GM21515 (cell line): Measurements from ENCODE around the gene PTPRO.

Experiments used
- ATAC-seq: cut with Tn5 transposase; IDR thresholded peaks from one replicate; pipeline ENCODE4 v1.9.1; 2021; ENCODE audit not compliant: unreplicated experiment

Gene PTPRO

GRCh38 chr12:15550793-15551192 lies 228.5 kb downstream of the PTPRO start:
- ATAC-seq: no peak

GRCh38 chr12:15555446-15555845 lies 233.1 kb downstream of the PTPRO start:
- ATAC-seq: no peak

DNA sequence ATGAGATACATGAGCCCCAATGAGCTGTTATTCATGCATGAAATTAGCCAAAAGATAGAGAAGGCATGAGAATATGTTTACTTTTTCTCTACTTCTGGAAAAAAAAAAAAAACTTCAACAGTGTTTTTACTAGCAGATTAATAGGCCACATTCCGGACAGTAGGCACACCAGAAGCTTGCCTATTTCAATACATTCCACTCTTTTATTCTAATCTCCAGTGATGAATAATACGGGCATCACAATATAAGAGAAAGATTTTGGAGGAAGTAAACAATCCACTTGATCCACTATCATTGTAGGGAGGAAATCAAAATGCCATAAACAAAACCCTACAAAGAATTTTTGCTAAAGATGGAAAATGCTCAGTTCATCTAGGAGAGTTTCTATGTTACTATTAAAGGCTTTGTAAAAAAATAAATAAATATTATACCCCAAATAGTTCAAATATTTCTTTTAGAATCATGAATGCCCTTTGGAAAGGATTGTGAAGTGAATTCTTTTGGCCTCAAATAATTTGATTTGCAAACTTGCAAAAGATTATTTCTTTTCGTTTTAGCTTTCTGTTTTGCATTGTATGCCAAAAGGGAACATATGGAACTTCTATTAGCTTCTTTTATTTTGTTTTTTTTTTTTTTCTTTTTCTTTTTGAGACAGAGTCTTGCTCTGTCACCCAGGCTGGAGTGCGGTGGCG lies 234.2 kb downstream of the PTPRO start:
- ATAC-seq: no peak

GRCh38 chr12:15558915-15559528 lies 236.7 kb downstream of the PTPRO start:
- ATAC-seq: no peak

DNA sequence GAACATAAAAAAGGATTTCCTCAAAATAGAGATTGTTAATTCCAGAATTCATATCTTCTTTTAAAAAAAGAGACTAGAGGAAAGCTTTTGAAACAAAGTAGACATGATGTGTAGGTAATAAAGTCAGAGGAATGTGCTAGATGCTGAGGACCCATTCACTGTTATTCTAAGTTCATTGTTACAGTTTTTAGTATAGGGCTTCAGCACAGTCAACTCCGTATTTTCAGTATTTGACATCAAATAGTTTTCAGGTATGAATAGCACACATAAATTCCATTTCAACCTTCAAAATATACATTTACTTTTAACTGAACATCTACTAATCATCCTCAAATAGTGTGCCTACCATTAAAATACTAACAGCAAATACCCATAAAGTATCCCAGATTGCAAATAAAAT lies 239.1 kb downstream of the PTPRO start:
- ATAC-seq: no peak

DNA sequence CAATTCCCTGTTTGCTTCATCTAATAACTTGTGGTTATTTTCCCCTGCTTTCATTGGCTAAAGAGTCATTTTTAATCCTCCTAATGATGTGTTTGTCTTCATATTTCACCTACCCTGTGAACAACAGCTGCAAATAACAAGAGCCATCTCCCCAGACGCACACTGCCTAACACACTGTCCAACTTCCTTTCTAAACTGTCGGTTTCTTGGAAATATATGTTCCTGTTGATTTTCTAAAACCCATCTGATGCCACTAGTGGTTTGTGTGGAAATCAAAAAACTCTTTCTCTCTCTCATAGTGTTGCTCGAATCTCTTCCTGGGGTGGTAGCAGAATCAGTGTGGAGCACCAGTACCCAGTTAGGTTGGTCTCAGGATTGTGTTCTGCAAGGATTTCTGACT lies 240.0 kb downstream of the PTPRO start:
- no peak for ATAC-seq

- no peak for ATAC-seq
Measured at GRCh38 chr12:15563663-15564062, 241.4 kb downstream of the PTPRO start.

- no peak for ATAC-seq
Measured at GRCh38 chr12:15574353-15574752, 252.0 kb downstream of the PTPRO start.

DNA sequence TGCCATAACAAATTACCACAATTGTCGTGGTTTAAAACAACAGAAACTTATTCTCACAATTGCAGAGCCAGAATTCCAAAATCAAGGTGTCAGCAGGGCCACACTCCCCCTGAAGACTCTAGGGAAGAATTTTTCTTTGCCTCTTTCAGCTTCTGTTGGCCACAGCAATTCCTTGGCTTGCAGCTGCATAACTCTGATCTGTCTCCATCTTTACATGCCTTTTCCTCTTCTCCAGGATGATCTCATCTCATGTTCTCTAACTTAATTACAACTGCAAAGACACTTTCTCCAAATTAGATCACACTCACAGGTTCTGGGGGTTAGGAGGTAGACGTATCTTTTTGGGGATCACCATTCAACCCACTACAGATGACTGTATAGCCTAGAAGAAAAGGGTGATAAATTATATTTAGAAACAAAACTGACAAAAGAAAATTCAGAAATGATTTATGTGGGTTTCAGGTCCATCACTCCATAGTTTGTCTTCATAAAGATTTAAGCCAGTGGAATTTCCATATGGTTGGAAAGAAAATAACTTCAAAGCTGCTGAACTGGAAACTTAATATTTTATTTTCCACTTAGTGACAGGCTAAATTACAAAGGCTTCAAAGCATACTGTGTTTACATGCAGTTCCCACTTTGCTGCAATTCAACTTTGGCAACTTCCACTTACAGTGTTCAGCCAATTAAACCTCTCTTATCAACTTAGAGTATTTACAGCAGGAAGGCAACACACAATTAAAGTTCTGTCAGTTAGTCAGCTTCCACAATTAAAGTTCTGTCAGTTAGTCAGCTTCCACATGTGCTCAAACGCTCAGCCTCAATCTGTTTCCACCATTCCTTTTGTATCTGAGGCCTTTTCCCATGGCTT lies 253.6 kb downstream of the PTPRO start:
- no peak for ATAC-seq

GRCh38 chr12:15580431-15580830 lies 258.1 kb downstream of the PTPRO start:
- ATAC-seq: no peak

DNA sequence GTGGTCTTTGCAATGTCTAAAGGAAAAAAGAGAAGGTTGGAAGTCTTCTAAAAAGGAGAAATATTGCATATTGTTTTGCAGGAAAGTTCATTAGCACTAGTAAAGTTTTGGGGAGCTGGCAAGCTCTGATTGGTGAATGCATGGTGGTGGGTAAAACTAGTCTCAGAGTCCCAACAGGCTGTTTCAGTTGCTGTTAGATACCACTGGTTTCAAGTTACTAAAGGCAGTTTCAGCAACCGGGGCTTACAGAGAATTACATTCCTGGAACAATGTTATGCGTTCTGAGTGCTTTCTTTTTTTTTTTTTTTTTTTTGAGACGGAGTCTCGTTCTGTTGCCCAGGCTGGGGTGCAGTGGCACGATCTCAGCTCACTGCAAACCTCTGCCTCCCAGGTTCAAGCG lies 258.7 kb downstream of the PTPRO start:
- ATAC-seq: no peak

- no peak for ATAC-seq
Measured at GRCh38 chr12:15583804-15584203, 261.5 kb downstream of the PTPRO start.

DNA sequence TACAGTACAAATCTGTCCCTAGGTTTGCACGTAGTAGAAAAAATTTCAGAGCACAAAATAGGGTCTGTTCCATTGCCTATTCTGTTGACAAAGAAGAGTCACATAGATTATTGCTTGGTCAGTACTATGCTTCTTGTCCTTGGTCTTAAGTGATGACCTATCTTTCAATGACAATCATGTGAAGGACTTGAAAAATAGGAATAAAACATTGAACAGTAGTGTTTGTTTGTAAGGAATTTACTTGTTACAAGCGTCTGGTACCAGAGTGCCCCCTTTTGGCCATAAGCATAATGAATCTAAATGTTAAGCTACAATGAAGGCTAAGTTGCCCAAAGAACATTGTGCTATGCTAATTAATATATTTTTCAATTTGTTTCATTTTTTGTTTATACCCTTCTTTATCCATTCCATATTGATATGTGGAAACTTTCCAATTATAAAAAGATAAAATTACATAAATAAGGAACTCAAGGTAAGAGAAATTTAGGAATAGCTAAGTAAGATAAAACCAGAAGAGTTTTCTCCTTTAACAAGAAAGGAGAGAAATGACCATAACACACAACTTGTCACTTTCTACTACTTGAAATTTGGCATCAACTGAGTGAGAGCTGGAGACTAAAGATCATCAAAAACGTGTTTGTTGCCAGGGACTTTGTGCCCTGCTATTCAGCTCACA lies 262.2 kb downstream of the PTPRO start:
- ATAC-seq: no peak

GRCh38 chr12:15589328-15590032 lies 267.2 kb downstream of the PTPRO start:
- ATAC-seq: no peak

DNA sequence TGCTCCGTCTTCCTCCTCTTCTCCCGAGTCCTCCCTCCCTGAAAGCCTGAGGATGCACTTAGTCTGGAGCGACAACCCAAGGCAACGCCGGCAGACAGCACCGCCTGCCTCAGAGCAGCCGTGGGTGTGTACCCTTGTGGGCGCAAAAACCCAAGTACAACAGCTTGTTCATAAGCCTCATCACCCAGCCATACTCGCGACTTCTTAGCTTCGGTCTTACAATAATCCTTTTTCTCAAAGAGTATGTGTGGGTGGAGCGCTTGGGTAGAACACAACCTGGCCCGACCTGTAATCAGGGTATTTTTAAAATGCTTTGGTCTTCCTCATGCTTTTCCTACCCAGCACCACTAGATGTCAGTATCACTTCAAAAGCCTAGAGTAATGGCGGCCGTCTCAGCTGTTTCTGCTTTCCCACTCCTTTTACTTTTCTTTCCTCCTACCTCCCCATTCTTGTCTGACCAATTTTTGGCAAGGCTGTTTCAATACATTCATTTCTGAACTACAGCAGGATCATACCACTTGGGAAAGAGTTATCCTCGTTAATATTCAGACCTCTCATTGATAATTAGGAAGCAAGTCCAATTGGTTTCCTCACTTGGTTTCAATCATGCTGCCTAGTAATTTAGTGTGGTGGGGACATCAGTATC lies 268.0 kb downstream of the PTPRO start:
- ATAC-seq: peak; percentile 98

DNA sequence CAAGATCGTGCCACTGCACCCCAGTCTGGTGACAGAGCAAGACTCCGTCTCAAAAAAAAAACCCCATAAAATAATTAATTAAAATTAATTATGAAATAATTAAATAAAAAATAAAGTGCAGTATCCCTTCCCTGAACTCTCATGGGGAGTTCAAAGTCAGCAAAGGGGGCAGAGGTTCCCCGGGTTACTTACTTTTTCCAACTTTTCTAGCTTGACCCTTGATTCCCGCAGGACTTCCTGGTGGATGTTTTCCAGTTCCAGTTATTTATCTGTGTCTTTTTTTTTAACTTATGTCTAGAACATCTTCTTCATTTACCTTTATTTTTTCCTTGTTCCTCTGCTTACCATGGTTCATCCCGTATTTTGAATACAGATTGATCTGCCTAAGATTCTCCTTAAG lies 269.5 kb downstream of the PTPRO start:
- no peak for ATAC-seq

GRCh38 chr12:15592934-15593333 lies 270.6 kb downstream of the PTPRO start:
- ATAC-seq: no peak

DNA sequence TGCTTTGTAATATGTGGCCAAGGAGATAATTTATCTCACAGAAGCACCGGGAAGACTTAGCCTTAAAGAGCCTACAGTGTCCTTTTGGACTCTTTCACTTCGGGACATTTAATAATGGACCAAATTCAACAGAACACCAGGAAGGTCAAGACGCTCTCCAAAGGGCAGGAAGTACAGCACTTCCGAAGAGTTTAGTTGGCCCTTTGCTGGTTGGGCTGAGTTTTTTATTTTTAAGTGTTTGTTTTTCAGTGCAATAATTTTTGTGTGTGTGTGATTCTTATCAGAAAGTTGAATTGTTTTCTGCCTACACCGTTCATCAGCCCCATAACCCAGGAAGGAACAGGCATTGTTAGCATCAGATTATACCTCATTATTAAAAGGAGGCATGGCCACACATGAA lies 273.9 kb downstream of the PTPRO start:
- ATAC-seq: no peak

DNA sequence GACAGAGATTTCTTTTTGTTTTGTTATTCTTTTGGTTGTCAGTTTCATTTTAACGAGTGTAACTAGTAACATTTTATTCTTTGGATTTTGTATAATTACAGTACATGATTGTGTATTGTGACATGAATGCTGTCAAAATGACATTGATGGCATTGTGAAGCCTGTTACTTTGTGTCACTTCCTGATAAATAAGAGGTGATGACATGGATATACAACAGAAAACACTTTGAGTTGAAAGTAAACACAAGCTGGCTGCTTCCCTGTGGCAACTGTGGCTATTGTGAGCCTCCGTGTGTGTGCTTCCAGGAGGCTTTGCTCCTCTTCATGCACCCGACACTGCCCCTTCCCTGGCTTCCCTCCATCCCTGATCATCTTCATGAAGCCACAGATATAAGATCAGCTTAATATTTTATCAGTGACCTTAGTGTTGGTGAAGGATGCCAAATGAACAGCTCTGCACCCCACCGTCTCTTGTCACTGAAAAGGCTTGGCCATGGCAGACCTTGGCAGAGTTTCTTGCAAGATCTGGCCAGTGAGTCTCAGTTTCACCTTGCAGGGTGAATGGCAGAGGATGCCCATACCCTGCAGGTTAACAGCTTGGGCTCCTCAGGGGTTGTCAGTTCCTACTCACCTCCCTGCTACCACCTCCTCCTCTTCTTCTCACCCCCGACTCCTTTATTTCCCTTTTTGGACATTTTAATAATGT lies 275.0 kb downstream of the PTPRO start:
- ATAC-seq: no peak
